Ramos (cell line): ENCODE measurements around the gene GRIP1.
"Not testable (repeated sequence)": the region's sequence is repeated elsewhere in the genome, so short reads cannot be mapped to it uniquely, and the experiment has no call there.

Source experiments
- in situ Hi-C: fragments of 300-500 bp; cut with MboI; formaldehyde crosslinking; loops from one replicate; pipeline ENCODE4 v1.14.3; 2022; ENCODE audit warnings: low sequenced_read_pairs; ENCODE audit not compliant: unreplicated experiment

Gene GRIP1

DNA sequence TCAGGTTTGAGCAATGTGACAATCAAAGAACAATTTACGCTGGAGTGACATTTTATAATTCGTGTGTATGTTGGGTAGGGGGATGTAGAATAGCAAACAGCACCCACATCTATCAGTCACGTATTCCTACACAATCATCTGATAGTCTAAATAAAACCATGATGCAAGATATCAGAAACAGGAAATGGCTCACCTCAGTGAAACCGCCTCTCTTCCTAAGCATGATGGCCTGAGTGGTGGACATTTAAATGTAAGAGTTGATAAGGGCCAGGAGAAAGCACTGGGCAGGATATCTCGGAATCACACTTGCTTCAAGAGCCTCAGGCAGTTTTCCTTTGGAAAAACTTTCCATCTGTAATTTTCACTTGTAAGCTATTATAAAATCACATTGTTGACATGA, 128.2 kb downstream of the GRIP1 start:
- in situ Hi-C loops: no loop called here

DNA sequence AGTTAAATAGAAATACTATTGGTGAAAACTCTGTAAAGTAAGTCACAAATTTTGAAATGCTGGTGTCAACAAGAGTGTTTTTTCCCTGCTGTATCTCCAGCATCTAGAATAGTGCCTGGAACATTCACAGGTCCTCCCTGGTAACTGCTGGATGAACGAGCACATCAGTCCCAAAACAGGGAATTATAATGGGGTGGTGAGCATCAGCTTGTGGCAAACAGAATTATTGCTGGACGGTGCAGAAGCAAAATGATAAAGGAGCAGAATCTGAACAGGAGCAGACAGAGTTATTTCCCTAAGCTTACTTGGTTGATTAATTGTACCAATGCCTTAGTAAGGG, 129.9 kb downstream of the GRIP1 start:
- in situ Hi-C loops: no loop called here

DNA sequence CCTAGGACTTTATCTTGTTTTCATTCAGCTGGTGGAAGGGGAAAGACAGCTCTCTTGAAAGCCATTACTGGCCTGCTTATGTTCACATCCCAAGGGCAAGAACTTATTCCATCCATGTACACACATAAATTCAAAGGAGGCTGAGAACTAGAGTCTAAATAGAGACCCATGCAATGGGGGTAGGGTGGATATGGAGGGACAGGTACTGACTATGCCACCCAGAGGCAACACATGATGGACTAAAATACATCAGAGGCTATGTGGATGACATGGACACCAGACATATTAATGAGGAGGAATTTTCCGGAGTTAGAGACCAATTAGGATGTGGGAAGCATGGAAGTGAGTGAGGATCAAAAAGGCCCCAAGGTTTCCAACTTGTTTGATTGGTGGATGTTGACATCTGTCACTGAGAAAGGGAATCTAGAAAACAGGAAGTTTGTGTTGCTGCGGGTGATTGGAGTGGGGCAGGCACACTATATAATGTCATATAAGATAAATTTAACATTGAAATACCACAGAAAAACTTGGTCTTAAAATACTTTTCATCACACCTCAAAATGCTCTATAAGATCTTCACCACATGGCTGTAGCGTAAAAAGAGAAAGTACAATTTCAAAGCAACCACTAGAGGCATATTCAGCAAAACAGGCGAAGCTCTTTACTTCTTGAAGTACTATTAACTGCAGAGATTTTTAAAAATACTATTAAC, 130.4 kb downstream of the GRIP1 start:
- in situ Hi-C loops: no loop called here

DNA sequence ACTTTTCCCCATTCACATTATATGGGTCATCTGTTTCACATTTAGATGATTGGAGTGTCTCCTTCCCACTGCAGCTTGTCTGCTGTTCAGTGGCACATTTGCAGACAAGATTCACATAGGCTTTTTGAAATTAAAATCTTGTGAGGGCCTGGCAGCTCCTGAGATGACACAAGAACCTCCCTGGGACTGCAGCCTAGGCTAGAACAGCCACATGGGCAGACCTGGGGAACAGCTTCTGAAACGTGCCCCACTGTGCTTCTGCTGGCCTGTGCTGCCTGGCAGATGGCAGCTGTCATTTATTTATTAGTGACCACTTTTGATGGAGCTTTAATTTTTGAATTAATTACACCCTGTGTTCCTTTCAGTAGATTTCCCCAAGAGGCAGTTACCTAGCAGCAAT, 137.4 kb downstream of the GRIP1 start:
- in situ Hi-C loops: no loop called here

DNA sequence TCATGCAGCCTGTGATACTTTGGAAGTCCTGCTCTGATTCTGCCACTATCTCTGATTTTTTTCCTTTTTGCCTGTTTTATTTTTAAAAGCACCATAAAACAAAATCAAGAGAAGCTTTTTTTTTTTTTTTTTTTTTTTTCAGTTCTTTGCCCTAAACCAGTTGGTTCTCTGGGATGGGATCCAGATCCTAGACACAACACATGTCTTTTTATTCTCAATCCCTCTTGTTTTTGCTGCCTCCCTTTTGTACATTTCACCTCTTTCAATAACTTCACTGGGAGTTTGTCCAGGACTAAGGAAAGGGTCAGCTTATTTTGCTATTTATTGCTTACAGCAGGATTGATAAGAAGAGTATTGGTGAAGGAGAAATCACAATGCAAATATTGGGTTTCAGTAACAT, 139.4 kb downstream of the GRIP1 start:
- in situ Hi-C loops: no loop called here

DNA sequence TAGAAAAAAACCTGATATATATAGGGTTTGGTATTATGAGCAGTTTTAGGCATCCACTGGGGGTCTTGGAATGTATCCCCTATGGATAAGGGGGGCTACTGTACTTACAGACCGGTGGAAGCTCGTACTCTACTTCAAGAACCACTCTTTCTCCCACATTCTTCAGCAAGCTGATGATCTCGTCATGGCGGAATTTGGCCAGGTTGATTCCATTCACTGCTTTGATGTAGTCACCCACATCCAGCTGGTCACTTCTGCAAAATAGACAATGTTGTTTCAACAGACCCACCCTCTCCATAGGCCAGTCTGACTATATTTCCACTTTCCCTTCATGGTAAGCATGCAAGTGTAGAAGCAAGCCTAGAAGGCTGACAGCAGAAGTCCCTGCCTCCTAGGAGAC, 139.9 kb downstream of the GRIP1 start:
- in situ Hi-C loops: no loop called here

DNA sequence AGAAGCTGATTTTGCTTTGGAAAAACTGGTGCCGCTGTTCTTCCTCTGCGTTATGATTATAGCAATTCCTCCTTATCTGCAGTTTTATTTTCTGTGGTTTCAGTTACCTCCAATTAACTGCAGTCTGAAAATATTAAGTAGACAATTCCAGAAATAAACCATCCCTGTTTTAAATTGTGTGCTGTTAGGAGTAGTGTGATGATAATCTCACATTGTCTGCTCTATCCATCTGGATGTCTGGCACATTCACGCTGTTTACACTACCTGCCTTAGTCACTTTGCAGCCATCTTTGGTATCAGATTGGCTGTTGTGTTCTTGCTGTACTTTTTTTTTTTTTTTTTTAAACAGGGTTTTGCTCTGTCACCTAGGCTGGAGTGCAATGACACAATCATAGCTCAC, 141.0 kb downstream of the GRIP1 start:
- in situ Hi-C loops: no loop called here

DNA sequence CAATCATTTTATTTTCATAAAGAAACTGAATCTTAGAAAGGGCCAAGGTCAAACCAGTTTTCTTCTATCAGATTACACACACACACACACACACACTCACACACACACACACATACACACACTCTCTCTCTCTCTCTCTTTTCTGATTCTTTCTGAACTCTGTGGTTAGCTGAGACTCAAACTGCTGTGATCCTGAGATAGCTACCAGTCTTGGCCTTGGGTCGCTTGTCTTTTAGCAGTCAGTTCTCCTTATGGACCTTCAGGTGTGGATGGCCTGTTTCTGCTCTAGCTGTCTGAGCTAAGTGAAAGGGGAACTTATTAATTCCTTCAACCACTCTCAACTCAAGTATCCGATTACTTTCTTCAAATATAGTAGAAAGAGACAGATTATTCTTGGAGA, 145.1 kb downstream of the GRIP1 start:
- in situ Hi-C loops: no loop called here

DNA sequence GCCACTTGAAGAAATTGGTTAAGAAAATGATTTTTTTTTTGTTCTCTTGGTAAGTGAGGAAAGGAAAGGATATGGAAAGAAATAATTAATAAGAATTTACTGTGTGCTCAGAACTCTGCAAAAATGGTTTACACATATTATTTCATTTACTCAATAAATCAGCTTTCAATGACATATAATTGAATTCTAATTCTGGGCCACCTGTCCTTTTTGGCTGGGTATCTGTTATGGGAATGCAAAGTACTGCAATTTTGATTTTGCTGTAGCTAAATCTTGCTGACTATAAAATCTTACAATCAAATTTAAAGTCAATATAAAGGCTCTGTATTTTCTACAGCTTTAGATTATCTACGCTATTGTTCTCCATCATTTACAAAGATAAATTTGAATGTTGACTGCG, 147.1 kb downstream of the GRIP1 start:
- in situ Hi-C loops: no loop called here

DNA sequence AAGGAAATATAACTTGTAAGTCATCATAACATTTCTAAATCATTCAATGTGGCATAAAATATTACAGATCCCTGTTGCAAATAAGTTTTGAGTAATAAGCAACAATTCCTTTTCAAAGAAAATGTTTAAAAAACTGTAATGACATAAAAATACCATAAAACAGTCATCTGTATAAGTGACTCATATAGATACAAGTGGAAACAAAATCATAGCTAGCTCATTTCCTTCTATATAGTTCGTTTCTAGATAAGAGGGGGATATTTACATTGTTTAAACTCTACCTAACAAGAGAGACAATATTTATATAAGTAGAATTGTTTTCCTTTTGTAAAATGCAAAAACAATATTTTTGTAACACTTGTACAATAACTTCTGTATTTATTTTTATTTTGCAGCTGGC, 148.9 kb downstream of the GRIP1 start:
- in situ Hi-C loops: no loop called here

DNA sequence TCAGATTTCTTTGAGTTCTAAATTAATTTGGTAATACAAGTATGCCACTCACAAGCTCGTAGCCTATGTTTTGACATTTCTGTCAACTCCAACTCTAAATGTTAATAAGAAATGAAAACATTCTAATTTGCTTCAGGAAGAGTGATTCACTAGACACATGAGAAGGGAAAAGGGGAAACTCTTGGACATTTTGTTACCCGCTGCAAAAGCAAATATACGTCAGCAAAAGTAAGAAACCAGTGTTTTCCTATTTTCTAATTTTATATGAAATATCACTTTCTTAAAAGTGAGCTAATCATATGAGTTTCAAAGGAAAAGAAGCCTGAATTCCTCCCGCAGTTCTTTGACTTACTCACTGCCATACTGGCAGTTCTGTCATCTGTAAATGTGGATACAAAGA, 162.3 kb downstream of the GRIP1 start:
- in situ Hi-C loops: no loop called here

DNA sequence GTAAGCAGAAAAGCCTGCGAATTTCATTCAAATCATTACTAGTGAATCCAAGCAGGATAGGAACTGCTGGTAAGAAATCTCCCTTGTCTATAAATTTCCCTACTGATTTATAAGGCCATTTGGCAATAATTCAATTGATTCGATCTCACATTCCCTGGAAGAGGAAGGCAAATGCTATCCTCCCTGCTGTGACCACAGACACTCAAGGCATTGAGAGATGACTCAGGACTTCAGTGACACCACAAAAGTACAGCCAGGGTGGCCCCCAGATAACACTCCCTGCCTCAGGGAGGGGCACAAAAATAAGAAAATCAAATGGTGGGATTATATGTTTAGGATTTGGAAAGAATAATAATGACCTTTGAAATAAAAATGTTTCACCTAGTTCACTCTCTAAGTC, 162.7 kb downstream of the GRIP1 start:
- in situ Hi-C loops: no loop called here

DNA sequence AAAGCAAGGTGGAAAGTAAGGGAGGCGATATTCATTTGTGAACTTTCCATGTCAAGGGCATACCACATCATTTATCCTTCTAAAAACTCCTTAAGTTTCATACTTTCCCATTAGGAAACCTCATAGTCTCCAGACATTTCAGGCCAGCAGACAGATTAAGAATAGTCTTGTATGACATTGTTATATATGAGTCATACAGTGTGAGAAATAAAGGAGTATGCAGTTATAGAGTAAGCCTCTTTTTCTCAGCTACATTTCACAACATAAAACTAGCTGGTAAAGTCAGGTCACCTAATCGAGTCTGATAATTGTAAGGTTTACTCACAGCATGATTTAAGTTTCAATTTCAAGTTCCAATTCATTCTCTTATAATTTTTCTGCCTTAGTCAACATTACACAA, 164.3 kb downstream of the GRIP1 start:
- in situ Hi-C loops: no loop called here

DNA sequence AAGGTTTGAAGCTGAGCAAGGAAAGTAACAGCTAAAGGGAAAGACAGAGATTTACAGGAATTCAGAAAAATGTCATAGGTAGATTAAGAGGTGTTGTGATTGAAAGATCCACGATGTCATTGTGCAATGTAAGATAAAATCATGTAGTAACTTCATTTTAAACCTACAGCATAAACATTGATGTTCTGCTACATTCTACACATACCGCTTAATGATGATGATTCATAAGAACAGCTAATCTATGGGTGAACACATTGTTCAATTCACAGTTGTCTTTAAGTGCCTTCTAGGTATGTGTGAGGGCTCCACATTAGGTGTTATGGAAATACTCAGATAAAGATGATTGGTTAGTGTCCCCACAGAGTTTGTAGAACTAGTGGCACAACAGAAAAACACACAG, 170.9 kb downstream of the GRIP1 start:
- in situ Hi-C loops: no loop called here

DNA sequence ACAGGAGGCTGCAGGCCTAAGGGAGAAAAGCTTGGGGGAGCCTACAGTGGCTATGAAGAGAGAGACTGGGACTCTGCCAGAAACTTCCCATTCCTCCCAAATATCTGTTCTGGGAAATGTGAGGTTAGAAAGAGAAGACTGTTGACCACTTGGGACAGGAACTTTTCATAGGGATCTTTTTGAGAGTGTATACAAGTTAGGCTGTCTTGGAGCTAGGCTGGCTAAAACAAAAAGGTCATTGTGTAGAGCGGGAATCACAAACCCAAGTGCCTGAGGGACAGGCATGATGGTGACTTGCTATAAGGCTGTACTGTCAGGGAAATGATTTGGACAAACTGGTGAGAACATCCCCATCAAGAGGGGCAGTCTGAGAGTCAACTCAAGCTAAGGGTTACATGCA, 175.1 kb downstream of the GRIP1 start:
- in situ Hi-C loops: no loop called here

DNA sequence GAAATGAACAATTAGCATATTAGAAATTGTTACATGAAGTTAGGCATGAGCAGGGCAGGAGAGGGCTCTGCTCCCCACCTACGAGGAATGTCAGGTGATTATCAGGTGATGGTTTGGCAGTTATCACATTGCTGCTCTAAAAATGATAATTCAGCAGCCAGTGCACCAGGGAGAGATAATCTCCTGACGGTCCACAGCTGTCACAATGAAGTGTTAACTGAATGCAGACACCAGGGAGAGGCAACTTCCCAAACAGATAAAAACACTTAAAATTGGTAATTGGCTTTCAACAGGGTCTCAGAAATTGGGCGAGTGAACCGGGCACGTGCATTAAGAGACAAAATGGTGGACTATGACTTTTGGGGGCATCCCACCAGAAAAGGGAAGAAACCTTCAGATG, 176.0 kb downstream of the GRIP1 start:
- in situ Hi-C loops: no loop called here

DNA sequence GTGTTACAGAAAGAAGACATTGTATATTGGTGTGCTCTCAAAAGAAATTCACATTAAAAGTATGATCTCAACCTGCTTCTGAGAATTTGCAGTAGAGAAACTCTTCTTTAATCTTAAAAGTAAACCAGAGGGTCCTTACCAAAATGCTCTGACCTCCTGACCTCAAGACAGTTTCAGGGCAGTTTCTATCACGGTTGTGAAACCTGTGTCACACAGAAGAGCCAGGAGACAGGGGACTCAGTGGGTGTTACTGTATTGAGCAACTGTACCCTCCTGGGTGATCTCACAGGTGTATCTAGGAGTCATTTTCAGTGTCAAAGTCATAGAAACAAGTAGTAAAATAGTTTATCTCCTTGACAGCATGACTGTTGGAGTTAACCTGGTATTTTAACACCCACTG, 178.0 kb downstream of the GRIP1 start:
- in situ Hi-C loops: no loop called here

DNA sequence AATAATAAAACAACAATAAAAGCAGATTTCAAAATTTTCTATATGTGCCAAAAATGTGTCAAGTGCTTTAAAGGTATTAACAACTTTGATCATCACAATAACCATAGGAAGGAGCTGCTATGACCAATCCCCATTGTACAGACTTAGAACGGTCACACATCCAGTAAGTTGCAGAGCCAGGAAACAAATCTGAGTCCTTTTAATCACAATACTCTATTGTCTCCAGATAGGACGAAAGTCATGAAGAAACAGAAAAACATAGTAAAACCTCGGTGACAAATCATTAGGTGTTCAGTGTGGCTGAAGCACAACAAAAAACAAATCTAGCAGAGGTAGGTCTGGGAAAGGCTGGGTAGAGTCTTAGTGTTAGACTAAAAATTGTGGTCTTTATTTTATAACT, 178.8 kb downstream of the GRIP1 start:
- in situ Hi-C loops: no loop called here

DNA sequence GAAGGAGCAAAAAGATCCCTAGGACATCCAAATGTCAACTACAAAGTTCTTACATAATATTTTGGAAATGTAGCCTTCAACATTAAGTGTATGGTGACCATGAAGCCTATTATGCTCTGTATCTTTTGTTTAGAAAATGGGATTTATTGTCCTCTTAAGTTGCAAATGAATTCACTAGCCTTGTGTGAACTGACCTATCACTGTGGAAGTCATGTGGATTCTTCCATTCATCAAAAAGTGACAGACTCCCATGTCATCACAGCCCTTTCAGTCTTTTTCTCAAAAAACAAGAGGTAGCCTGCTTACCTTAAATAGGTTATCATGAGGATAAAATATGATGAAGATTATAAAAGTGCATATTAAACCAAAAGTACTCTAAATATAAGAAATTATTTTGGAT, 179.9 kb downstream of the GRIP1 start:
- in situ Hi-C loops: no loop called here

DNA sequence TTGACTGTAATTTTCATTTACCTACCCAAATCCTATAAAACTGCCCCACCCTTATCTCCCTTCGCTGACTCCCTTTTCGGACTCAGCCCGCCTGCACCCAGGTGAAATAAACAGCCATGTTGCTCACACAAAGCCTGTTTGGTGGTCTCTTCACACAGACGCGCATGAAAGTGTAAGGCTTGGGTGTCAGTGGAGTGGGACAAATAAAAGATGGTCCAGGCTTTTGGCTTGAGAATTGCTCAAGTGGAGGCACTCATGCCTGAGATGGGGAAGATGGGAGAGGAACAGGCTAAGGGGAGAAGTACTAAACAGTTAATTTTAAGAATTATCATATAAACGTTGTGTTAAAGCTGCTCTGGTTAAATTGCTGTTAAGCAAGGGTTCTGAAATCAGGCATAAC, 180.8 kb downstream of the GRIP1 start:
- in situ Hi-C loops: not testable (repeated sequence)

DNA sequence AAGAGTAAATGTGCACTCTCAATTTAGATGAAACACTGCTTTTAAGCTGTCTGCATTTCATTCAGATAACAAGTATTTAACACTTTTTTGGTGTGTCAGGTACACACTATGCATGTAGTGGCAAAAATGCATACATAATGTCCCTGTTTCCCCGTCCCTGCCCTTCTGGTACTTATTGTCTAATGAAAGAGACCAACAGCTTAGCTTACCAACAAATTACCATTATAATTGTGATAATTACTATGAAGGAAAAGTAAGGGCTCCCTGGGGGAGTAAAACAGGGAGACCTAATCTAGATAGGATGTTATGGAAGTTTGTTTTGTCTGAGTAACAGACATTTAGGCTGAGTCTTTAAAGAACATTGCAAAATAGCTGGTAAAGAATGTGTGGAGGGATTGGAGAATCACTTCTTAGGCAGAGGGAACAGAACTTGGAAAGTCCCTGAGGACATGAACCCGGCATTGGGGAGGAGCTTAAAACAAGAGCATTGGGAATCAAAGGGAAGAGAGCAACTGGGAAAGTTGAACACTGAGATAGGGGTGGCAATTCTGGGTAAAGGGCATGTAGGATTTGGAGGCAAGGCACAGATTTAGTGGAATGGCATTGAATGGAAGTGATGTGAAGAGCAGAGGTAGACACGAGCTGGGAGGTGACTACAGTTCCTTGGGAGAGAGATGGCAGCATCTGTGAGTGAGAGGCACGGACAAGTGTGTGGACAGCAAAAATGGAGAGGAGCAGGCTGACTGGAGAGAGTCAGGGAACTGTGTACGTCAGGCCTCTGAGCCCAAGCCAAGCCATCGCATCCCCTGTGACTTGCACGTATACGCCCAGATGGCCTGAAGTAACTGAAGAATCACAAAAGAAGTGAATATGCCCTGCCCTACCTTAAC, 181.6 kb downstream of the GRIP1 start:
- in situ Hi-C loops: no loop called here

DNA sequence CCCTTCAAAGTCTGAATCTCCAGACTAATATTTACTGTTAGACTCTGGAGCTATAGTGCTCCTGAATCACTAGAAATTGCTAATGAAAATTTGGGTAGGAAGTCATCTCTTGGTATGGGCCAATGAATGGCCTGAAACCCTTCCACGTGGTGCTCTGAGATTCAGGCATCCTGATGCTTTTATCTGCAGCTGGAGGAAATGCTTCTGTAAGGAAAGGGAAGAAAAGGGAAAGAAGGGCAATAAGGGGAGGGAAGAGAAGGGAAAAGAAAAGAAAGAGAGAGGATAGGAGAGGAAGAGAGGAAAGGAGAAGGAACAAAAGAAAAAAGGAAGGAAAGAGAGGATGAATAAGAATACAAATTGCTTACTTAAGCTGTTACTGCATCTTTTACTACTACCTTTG, 182.3 kb downstream of the GRIP1 start:
- in situ Hi-C loops: no loop called here
